ENCODE data around the gene ATP12A. TPM values are rescaled to one million over a fixed set of nuclear protein-coding genes. Genes with fewer than 3 reads are reported as not detected.
"Not testable (repeated sequence)": the region's sequence is repeated elsewhere in the genome, so short reads cannot be mapped to it uniquely, and the experiment has no call there.

Gene ATP12A
- total RNA-seq, 4 donors from 2014 or later, result not detected

GRCh38 chr13:24727731-24728601, 47.8 kb downstream of the ATP12A start:
- H3K4me3 ChIP-seq, result no peak overlapping the region
- no peak overlapping the region for H3K27ac ChIP-seq
- intact Hi-C loops (cut with DNase I; ENCODE audit: low total_unique reads), result no loop called here
- H3K9me3 ChIP-seq, result no peaks in the 10 kb centered on the region
- H3K4me1 ChIP-seq, result no peaks in the 10 kb centered on the region
- no peak for DNase-seq
- no peaks in the 10 kb centered on the region for H3K36me3 ChIP-seq
- no peak for TF ChIP-seq POLR2A (IDR thresholded peaks at IDR 0.05)
- TF ChIP-seq CTCF (IDR thresholded peaks at IDR 0.05), result peak; percentile 15 to 30 (median 24)
- no peaks in the 10 kb centered on the region for H3K27me3 ChIP-seq

GRCh38 chr13:24730873-24731567, 50.8 kb downstream of the ATP12A start:
- H3K27ac ChIP-seq; H3K4me3 ChIP-seq; DNase-seq; H3K27me3 ChIP-seq; intact Hi-C loops (cut with DNase I; ENCODE audit: low total_unique reads); H3K36me3 ChIP-seq; H3K4me1 ChIP-seq; H3K9me3 ChIP-seq: not testable (repeated sequence)

- intact Hi-C loops (cut with DNase I; ENCODE audit: low total_unique reads), result no loop called here
- H3K4me1 ChIP-seq, result no peaks in the 10 kb centered on the region
- H3K27ac ChIP-seq, result no peak overlapping the region
- H3K9me3 ChIP-seq, result no peaks in the 10 kb centered on the region
- no peak for DNase-seq
- no peaks in the 10 kb centered on the region for H3K36me3 ChIP-seq
- TF ChIP-seq CTCF (IDR thresholded peaks at IDR 0.05) (no peak), POLR2A (IDR thresholded peaks at IDR 0.05) (no peak)
- no peak overlapping the region for H3K4me3 ChIP-seq
- H3K27me3 ChIP-seq, result no peaks in the 10 kb centered on the region
Observed at GRCh38 chr13:24734950-24735349, 54.7 kb downstream of the ATP12A start.

DNA sequence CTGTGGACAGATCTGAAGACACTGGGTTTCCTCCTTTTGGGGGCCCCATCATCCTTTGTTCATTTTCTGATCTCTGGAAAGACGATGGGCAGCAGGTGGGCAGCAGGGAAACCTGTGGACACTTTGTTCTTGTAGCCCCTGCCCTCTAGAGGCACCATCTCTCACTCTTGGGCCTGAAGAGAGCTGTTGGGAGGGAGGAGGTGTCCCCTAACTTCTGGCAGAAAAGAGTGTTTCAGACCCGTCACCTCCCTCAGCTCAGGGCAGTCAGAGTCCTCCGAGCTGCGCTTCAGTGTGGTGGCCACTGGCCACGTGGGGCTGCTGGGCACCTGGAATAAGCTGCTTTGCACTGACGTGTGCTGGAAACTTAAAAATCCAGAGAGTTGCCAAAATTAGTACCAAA, 56.8 kb downstream of the ATP12A start:
- TF ChIP-seq POLR2A (IDR thresholded peaks at IDR 0.05) (no peak), CTCF (IDR thresholded peaks at IDR 0.05) (no peak)
- Histone ChIP-seq H3K27me3 (no peaks in the 10 kb centered on the region), H3K36me3 (no peaks in the 10 kb centered on the region), H3K4me3 (no peak overlapping the region), H3K4me1 (no peaks in the 10 kb centered on the region), H3K9me3 (no peaks in the 10 kb centered on the region), H3K27ac (no peak overlapping the region)
- no peak for DNase-seq
- intact Hi-C loops (cut with DNase I; ENCODE audit: low total_unique reads), result no loop called here

DNA sequence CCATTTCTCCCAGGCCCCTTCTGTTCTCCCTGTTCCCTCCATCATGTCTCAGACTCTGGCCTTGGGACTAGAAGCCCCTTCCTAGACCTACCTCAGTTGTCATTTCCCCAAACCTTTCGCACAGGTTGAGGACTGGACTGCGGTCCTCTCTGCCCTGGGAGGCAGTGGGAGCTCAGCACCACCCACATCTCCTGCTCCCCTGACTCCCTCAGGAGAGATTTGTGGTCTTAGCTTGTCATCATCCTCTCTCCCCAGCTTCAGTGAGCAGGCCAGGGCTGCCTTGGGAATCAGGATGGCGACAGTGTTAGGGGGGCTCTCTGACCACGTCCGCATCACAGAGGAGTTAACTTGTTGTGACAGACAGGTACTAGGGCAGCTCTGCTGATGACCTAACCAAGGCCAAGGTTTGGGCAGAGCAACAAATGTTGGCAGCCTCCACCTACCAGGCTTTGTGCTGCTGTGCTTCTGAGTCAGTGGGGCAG, 58.2 kb downstream of the ATP12A start:
- Histone ChIP-seq H3K4me3 (no peak overlapping the region), H3K9me3 (no peaks in the 10 kb centered on the region), H3K4me1 (no peaks in the 10 kb centered on the region), H3K36me3 (no peaks in the 10 kb centered on the region), H3K27me3 (no peaks in the 10 kb centered on the region), H3K27ac (no peak overlapping the region)
- DNase-seq, result no peak
- no peak for TF ChIP-seq POLR2A (IDR thresholded peaks at IDR 0.05)
- TF ChIP-seq CTCF (IDR thresholded peaks at IDR 0.05), result no peak
- intact Hi-C loops (cut with DNase I; ENCODE audit: low total_unique reads), result no loop called here
